GM13977 (cell line): ENCODE results near the gene CUBN.

Experiments used
- DNase-seq: peaks from one replicate; pipeline ENCODE4 v3.0.0; 2012; ENCODE audit warnings: low spot score
- in situ Hi-C: fragments of 300-500 bp; cut with MboI; formaldehyde crosslinking; loops from one replicate; pipeline ENCODE4 v1.12.0; 2022; ENCODE audit warnings: low sequenced_read_pairs, low pct_unique_long_range_greater_than_20kb, mixed read lengths, inconsistent platforms; ENCODE audit not compliant: unreplicated experiment
- TF ChIP-seq, protein P1 (sequence below): IDR thresholded peaks from 2 replicates; pipeline ENCODE4 v1.5.1; 2012; ENCODE audit warnings: mild to moderate bottlenecking, control low read depth; ENCODE audit not compliant: insufficient read depth; ENCODE audit errors: extremely low read depth, missing control alignments

The CUBN gene

DNA sequence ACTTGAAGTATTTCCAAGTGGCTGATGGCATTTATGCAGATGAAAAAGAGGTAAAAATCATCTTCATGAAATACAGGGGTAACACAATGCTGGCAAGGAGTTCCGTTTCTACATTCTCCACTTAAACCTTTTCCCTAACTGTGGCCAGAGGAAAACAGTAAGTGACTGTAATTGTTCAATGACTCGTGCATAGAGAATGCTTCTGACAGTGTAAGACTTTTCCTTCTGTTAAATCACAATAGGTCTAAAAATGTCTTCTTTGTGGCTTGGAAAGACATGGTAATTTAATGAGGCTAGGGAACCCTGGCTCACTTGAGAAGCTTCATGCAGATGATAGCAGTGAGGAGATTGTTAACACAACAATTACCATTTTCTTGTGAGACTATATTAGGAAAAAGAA, 262.1 kb downstream of the CUBN start:
- DNase-seq = no peak

DNA sequence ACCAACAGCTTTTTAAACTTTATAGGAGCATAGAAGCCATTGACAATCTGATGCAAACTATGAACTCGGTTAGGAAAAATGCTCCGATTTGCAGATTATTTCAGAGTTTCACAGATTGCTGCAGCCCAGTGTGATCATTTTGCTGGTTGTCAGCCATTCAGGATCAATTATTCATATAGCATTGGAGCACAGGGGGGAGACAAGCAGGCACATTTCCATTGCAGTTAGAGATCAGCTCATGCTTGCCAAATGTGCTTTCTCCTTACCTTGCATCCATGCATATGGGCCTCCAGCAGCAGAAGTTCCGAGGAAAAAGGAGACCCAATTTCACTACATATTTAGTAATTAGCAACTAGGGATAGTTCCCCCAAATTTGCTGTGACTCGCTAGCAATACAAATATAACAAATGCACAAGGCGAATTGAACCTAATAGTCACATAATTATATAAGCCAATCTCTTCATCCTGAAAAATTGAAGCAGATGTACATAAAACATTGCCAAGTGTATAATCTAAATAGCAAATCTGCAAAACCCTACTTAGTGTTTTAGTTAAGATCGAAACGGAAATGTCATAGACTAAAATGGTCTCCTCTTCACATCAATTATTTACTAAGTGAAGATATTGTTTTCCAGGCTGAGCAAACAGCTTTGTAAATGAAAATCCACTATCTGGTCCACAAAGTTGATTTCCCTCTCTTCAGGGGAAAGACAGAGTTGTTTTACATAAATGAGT, 262.9 kb downstream of the CUBN start:
- in situ Hi-C loops = no loop called here
- TF ChIP-seq, protein P1, sequence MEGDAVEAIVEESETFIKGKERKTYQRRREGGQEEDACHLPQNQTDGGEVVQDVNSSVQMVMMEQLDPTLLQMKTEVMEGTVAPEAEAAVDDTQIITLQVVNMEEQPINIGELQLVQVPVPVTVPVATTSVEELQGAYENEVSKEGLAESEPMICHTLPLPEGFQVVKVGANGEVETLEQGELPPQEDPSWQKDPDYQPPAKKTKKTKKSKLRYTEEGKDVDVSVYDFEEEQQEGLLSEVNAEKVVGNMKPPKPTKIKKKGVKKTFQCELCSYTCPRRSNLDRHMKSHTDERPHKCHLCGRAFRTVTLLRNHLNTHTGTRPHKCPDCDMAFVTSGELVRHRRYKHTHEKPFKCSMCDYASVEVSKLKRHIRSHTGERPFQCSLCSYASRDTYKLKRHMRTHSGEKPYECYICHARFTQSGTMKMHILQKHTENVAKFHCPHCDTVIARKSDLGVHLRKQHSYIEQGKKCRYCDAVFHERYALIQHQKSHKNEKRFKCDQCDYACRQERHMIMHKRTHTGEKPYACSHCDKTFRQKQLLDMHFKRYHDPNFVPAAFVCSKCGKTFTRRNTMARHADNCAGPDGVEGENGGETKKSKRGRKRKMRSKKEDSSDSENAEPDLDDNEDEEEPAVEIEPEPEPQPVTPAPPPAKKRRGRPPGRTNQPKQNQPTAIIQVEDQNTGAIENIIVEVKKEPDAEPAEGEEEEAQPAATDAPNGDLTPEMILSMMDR = no peak
- no peak for DNase-seq

More for the DNA sequence above, 262.1 kb downstream of the CUBN start:
- in situ Hi-C loops = no loop called here
- TF ChIP-seq, protein P1 = no peak

DNA sequence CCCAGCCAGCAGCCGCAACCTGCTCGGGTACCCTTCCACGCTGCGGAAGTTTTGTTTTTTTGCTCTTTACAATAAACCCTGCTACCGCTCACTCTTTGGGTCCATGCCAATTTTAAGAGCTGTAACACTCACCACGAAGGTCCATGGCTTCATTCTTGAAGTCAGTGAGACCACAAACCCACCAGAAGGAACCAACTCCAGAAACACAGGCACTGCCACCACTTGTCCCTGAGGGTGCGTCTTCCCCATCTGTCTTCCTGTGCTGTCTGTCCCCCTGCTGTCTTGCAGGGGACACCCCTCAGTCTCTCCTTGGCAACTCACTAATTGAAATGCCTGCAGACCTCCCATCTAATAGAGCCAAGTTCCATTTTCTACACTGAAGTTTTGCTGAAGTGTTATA, 263.8 kb downstream of the CUBN start:
- in situ Hi-C loops = no loop called here
- TF ChIP-seq, protein P1 = no peak
- no peak for DNase-seq

DNA sequence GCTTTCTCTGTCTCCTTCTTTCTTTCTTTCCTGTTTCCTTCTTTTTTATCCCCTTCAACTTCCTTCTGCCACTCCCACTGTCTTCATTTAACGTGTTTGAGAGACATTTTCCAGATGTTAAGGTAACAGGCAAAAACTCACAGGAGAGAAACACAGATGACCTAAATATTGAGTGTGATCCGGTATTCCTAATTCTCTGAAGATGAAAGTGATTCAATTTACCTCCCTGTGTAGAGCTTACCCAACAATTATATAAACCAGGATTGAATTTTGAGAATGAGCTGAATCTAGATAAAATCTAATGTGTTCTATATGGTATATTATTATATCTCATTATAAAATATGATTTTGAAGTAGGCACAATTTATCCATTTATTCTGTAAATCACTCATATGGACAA, 265.8 kb downstream of the CUBN start:
- no peak for DNase-seq
- TF ChIP-seq, protein P1 = no peak
- in situ Hi-C loops = no loop called here

DNA sequence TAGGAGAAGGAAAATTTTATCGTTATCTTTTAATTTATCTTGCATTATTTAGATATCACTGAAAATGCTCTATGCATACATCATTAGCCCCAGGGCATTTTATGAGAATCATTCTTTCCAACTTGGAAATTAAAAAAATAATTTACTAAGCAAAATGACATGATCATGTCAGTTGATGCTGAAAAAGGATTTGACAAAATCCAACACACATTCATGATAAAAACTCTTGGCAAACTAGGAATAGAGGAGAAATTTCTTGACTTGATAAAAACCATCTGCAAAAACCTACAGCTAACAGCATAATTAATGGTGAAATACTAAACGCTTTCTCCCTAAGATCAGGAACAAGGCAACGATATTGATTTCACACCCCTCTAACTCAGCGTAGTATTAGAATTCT, 272.2 kb downstream of the CUBN start:
- TF ChIP-seq, protein P1 = no peak
- DNase-seq = no peak
- in situ Hi-C loops = no loop called here

DNA sequence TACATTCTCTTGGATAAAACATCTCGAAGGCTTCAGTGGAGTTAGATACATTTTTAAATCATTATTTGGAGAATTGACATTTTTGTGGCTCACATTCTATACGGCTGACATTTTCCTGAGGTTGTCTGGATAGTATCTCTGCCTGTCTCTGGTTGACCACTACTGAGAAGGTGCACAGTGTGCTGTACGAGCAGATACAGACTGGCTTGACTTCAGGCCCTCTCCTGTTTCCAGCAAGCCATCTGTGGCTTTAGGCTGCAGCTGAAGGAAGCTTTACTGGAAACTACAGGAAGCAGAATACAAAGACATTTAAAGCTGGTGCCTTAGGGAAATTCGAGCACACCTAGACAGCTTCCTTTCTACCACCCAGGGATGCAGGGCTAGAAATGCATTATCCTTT, 273.0 kb downstream of the CUBN start:
- DNase-seq = no peak
- TF ChIP-seq, protein P1 = no peak
- in situ Hi-C loops = no loop called here
